NCI-H128 (cell line): ENCODE results near the gene ARHGAP11B.
"Not testable (repeated sequence)": the region's sequence is repeated elsewhere in the genome, so short reads cannot be mapped to it uniquely, and the experiment has no call there.

Experiments
- DNase-seq: peaks from one replicate; lab custom pipeline; 2025; ENCODE audit not compliant: unreplicated experiment; lab: John Stamatoyannopoulos, UW

Gene ARHGAP11B

DNA sequence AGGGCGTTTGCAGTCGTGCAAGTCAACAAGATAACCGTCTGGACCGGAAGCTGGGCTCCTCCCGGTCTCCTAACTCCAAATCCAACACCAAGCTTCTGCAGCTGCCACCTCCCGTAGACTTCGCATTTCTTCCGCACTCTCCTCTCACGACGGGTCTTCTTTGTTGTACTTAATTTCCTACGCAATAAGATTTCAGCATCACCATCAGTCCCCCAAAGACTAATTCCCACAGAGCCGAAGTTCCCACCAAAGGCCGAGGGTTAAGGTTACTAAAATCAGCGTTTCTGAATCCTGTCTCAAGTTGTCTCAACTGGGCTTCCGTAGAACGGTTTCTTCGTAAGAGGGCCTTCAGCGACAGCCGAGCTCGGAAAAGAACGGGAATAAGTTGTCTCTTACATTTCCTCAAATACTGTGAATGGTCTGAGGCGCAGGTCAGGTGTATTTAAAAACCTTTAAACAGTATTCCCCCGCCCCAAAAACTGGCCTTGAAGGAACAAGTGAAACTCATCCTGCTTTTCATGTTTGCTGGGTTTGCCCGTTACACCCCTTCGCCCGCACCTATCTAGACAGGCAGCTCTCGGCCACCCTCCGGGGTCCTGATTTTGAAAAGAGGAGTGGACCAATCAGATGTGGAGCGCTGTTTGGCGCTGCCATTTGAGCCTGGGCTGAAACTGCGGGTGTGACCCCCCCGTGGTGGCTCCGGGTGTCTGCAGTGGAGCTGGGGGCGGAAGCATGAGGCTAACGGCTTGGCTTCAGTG, at the start of gene ARHGAP11B:
Gene ARHGAP11B (plus strand): TSS at position 693 of the 758 bp plus-strand sequence.
- not testable (repeated sequence) for DNase-seq

DNA sequence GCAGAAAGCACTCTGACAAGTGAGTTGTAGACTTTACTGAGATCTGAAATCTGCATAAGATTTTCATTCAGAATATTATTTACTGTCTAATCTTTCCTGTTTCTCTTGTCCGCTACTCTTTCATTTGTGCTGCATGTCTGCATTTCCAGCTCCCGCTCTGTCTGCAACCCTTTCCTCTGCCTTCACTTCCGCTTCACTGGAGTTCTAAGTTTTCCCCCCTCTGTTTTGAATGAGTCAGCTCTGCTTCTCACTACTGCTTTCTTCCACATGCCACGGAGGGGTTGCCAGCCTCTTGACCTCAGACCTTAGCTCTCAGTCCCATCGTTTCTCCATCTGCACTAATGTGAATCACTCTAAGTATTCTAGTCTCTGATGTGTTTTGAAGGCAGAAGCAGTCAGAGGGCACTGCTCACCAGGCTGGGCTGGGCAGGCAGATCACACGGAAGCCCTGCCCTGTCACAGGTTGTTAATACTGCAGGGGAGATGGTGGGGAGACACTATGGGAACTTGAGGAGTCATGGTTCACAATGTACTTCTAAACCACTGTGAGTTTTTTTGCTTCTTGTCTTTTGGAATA, 46.4 kb upstream of the ARHGAP11B start:
- DNase-seq = not testable (repeated sequence)

DNA sequence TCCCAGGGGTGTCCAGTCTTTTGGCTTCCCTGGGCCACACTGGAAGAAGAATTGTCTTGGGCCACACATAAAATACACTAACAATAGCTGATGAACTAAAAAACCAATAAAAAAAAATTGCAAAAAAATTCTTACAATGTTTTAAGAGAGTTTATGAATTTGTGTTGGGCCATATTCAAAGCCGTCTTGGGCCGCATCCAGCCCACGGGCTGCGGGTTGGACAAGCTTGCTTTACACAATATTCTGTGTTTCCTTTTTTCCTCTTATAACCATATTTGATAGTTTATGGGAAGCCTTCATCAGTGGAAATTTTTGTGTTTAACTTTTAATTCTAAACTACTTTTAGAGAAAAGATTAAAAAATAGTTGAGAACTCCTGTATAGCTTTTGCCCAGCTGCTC, 45.2 kb upstream of the ARHGAP11B start:
- not testable (repeated sequence) for DNase-seq

DNA sequence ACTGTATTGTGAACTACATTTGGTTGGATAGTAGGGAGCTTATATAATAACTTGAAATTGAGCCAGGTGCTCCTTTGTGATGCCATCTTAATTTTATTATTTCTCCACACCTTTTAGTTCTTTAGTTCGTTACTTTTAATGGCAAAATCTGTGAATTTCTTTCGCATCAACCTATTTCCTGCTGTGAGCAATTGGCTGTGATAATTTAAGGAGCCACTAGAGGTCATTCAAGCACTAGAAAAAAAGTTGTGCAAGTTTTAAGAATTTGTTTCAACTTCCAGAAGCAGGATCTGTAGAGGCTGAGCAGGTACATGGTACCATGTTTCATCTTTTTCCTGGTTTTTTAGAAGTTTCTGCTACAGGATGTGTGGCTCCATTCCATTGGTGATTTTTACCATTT, 27.0 kb upstream of the ARHGAP11B start:
- not testable (repeated sequence) for DNase-seq

DNA sequence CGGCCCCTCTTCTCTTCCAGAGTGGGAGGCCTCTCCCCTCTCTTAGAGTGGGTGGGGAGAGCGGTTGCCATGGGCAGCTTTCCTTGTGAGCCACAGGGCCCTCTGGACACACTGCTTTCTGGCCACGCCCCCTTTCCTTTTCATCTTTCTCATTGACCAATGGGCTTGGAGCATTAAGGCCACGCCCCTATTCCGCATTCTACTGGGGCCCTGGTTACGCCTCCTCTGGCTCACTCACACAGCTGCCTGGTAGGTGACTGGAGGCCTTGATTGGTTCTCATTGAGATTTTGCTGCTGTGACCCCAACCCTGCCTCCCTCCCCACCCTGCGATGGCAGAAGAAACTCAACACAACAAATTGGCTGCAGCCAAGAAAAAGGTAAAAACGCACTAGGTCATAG, 22.1 kb upstream of the ARHGAP11B start, which contains the start of gene GOLGA8H:
Gene GOLGA8H (plus strand): TSS at position 233 of the 400 bp plus-strand sequence. CDS start 98 bp downstream, at position 331.
- not testable (repeated sequence) for DNase-seq

DNA sequence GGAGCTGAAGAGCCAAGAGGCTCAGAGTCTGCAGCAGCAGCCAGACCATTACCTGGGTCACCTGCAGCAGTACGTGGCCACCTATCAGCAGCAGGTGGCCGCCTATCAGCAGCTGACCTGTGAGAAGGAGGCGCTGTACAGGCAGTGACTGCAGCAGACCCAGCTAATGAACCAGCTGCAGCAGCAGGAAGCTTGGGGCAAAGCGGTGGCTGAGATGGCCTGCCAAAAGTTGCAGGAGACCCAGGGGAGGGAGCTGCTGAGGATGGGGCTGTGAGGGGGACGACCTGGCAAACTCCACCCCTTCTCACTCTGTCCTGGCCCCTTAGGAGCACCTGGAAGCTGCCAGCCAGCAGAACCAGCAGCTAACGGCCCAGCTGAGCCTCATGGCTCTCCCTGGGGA, 13.7 kb upstream of the ARHGAP11B start:
- not testable (repeated sequence) for DNase-seq

DNA sequence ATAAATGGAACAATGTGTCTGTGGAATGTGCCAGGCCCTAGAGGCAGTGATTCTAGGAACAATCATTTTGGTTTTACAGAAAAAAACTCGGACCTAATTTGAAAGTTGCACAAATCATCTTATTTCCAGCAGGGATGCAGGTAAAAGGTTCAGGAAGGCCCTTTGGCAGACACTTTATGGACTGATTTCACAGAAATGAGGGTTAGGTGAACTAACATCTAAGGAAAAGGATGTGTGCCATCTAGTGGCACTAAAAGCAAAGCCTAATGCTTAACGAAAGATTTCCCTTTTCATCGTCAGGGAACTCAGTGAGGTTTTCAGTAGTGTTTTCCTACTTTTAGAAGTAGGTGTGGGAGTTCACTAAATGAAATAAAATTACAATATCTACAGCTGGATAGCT, 4.6 kb upstream of the ARHGAP11B start:
- not testable (repeated sequence) for DNase-seq

DNA sequence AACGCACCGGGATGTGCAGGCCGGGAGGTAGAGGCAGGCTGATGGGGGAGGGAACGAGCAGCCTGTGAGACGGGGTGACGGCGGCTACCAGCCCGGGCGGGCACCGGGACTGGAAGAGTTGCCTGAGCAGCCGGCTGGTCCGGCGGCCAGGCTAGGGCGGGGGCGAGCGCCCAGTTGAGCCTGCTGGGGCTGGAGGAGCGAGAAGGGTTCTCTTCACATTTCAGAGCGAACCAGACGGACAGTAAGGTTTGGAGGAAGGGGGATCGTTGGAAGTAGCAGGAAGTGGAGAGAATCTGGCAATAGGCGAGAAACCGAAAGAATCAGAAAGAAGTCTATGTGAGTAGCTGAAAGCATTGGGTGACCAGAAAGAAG, 252 bp downstream of the ARHGAP11B start:
- DNase-seq = not testable (repeated sequence)

DNA sequence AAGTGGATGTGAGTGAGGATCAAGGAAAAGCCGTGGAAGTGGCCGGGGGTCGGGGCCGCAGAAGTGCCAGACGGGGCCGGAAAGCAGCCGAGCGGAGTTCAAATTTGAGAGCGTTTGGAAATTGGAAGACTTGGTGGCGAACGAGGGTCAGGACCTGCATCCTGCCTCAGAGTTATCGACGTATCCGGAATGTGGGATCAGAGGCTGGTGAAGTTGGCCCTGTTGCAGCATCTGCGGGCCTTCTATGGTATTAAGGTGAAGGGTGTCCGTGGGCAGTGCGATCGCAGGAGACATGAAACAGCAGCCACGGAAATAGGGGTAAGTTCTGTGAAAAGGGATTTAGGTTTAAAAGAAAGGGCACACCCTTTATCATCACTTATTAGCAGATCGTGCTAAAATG, 704 bp downstream of the ARHGAP11B start:
- DNase-seq = not testable (repeated sequence)

DNA sequence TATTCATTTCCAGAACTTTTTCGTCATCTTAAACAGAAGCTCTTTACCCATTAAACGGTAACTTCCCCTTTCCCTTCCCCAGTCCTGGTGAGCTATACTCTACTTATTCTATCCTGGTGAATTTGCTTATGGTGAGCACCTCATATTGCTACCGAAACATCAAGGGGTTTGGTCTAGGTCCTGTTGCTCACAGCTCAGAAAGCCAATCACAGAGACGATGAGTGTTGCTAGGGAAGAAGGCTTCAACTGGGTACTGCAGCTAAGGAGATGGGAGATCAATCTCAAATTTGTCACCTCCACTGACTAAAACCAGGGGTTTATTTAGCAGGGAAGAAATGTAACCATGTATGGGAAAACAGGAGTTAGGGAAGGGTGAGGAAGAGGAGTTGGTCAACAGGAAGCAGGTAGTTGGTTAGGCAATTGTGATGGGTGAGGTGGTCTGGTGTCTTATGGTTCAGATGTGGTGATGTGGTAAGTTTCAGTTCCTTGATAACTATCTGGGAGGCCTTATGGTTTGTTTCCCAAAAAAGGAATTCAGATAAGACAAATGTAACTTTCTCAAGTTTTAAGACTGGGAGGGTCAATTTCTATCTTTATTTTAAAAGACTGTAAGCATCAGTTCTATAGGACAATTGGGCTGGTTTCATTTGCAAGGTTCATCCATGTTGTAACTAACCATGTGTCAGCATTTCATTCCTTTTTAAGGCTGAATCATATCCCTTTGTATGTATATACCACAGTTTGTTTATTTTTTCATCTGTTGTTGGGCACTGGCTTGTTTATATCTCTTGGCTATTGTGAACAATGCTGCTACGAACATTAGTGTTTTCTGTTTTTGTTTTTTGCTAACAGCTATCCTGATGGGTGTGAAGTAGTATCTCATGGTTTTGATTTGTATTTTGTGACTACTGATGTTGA, 24.3 kb downstream of the ARHGAP11B start:
- DNase-seq = no peak

DNA sequence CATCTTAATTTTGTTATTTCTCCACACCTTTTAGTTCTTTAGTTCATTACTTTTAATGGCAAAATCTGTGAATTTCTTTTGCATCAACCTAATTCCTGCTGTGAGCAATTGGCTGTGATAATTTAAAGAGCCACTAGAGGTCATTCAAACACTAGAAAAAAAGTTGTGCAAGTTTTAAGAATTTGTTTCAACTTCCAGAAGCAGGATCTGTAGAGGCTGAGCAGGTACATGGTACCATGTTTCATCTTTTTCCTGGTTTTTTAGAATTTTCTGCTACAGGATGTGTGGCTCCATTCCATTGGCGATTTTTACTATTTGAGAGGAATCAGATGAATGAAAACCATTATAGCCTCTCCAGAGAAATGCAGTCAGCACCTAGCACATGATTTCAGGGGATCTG, 35.2 kb downstream of the ARHGAP11B start:
- DNase-seq = not testable (repeated sequence)

DNA sequence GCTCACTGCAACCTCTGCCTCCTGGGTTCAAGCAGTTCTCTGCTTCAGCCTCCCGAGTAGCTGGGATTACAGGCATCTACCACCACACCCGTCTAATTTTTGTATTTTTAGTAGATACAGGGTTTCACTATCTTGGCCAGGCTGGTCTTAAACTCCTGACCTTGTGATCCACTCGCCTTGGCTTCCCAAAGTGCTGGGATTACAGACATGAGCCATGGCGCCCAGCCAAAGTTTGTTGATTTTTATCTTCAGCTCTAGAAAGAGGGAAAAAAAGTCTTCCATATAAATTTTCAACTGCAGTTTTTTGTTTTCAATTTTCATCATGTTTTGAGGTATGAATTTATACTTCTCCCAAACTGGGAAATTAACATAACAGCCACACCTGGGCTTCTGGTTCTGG, 43.7 kb downstream of the ARHGAP11B start:
- not testable (repeated sequence) for DNase-seq

DNA sequence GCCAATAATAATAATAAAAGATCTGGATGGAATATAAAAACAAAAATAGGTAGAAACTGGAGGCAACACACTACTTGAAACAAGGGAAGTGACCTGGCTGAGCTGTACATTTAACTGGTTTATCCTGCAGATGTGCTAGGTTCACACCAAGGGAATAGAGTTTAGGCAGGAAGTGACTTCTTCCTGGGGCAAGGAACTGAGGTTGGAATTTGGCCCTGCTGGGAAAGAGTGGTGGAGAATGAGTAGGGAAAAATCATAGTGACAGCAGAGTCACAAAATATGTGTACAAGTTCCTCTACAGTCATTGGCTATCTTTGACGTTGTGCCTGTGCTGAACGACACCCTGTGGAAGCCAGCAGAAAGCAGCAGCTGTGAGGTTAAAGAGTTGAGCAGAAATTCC, 44.1 kb downstream of the ARHGAP11B start:
- no peak for DNase-seq

DNA sequence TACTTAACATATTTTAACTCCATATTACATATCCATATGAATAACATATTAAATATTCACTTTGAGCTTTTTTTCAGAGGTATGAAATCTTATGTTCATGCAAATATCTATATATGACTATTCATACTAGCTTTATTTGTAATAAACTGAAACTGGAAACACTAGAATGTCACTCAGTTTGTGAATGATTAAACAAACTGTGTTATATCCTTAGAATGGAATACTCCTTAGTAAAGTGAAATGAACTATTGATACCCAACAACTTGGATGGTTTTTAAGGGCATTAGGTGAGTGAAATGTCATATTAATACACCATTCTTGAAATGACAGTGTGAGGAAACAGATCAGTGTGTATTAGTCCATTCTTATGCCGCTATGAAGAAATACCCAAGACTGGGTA, 45.4 kb downstream of the ARHGAP11B start:
- no peak for DNase-seq

DNA sequence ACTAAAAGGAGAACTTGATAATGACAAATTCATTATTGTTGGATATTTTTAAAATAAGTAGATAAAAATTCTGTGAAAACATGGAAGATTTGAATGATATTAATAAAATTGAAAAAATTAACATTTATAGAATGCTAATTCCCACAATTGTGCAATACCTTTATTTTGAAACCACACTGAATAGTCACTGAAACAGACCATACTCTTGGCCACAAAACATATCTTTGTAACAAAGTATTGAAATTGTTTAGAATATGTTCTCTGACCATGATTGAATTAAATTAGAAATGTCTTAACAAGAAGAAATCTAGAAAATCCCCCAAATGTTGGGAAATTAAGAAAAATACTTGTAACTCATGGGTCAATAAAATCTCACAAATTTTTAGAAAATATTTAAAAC, 49.2 kb downstream of the ARHGAP11B start:
- DNase-seq = no peak

DNA sequence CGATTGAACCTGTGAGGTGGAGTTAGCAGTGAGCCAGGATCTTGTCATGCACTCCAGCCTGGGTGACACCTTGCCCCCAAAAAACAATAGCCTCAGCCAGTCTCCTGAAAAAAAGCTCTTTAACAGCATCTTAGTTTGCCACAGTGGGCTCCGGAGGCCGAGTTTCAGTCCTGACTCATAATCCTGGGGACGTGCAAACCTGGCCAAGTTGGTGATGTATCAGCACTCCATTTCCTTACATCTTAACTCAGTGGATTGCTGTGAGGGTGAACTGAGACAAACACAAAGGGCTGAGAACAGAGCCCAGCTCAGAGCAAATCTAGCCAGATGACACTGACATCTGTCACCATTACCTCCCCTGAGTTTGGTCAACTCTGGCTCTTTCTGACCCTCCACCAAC, 50.0 kb downstream of the ARHGAP11B start:
- DNase-seq = not testable (repeated sequence)

DNA sequence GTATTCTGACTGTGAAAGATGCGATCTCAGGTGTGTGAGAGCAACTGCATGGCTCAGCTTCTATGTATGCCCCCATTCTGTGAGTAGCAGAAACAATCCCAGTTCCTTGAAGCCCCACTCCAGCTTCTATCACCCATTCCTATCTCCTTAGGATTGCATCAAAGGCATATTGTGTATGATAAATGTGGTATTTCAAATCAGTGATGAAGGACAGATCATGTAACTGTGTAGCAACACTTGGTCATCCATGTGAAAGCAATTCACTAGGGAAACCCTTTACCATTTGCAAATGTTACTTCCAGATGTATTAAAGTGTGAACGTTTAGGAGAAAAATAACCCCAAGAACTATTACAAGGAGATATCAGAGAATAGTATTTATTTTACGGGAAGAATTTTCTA, 55.1 kb downstream of the ARHGAP11B start:
- DNase-seq = not testable (repeated sequence)

DNA sequence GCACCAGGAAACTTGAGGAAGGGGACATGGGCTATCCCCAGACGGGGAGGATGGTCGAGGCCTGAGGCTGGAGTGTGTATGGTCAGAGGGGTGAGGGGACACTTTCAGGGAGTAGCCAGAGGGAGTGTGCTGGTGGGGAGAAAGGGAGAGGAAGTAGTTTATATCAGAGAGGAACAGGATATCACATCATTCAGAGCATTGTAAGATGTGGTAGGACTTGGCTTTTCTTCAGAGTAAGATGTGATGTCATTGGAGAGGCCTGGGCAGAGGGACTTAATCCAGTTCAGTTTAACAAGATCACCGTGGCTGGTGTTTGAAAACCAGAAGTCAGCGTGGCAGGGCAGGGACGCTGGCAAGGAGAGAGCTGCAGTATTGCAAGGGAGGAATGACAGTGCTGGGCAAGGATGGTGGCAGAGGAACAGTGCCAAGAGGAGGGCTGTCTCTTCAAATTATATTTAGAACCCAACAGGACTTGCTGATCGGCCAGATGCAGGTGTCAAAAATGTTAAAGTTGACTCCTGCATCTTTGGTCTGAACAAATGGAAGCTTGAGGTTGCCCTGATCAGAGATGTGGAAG, 59.9 kb downstream of the ARHGAP11B start:
- DNase-seq = not testable (repeated sequence)

DNA sequence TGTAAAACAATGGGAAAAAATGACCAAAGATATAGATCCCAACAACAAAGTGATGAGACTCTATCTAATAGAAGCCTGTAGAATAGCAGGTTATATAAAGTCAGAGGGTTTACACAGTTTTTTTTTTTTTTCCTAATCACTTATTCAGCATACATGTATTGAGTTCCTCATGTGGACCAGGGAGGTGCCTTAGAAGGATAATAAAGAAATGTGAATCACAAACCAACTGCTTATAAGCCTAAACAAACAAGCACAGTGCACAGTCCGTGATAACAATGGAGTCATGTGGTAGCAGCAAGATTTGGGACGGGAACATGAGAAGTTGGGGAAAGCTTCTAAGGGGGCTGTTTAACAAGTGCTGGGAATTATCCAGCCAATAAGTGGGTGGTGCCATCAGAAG, 60.7 kb downstream of the ARHGAP11B start:
- DNase-seq = not testable (repeated sequence)
